Ishikawa (cell line): ENCODE measurements around the gene FHIT.

Source experiments
- CEBPB ChIP-seq: IDR thresholded peaks from 2 replicates; pipeline ENCODE4 v1.6.1; 2012
- CREB1 ChIP-seq: IDR thresholded peaks from 2 replicates; pipeline ENCODE4 v1.6.1; 2012; ENCODE audit warnings: low read depth
- EGR1 ChIP-seq: IDR thresholded peaks from 2 replicates; pipeline ENCODE4 v1.6.1; 2012
- EP300 ChIP-seq: IDR thresholded peaks from 2 replicates; pipeline ENCODE4 v1.6.1; 2012; ENCODE audit warnings: borderline replicate concordance
- FOXM1 ChIP-seq: IDR thresholded peaks from 2 replicates; pipeline ENCODE4 v1.6.1; 2012; ENCODE audit warnings: low read depth, borderline replicate concordance
- MAX ChIP-seq: IDR thresholded peaks from 2 replicates; pipeline ENCODE4 v1.6.1; 2012
- NFIC ChIP-seq: IDR thresholded peaks from 2 replicates; pipeline ENCODE4 v1.6.1; 2012
- RAD21 ChIP-seq: IDR thresholded peaks from 2 replicates; pipeline ENCODE4 v1.6.1; 2012; ENCODE audit warnings: low read depth
- REST ChIP-seq: IDR thresholded peaks from 2 replicates; pipeline ENCODE4 v1.6.1; 2012; ENCODE audit warnings: low read depth, mild to moderate bottlenecking
- TAF1 ChIP-seq: IDR thresholded peaks from 2 replicates; pipeline ENCODE4 v1.6.1; 2012; ENCODE audit warnings: low read depth, mild to moderate bottlenecking
- TCF12 ChIP-seq: IDR thresholded peaks from 2 replicates; pipeline ENCODE4 v1.6.1; 2012; ENCODE audit warnings: low read depth
- TEAD4 ChIP-seq: IDR thresholded peaks from 2 replicates; pipeline ENCODE4 v1.6.1; 2012
- USF1 ChIP-seq: IDR thresholded peaks from 2 replicates; pipeline ENCODE4 v1.6.1; 2012
- YY1 ChIP-seq: IDR thresholded peaks from 2 replicates; pipeline ENCODE4 v1.6.1; 2012; ENCODE audit warnings: low read depth
- ZBTB7A ChIP-seq: IDR thresholded peaks from 2 replicates; pipeline ENCODE4 v1.6.1; 2012; ENCODE audit warnings: low read depth

The FHIT gene

GRCh38 chr3:59813148-59813538 lies 1438.1 kb downstream of the FHIT start:
- no peak for TF ChIP-seq FOXM1
- TF ChIP-seq NFIC, result no peak
- TF ChIP-seq TEAD4, result no peak
- TF ChIP-seq RAD21, result no peak
- no peak for TF ChIP-seq EGR1
- TF ChIP-seq CEBPB, result no peak
- TF ChIP-seq REST, result no peak
- no peak for TF ChIP-seq YY1
- no peak for TF ChIP-seq CREB1
- TF ChIP-seq TAF1, result no peak
- TF ChIP-seq USF1, result no peak
- no peak for TF ChIP-seq MAX
- no peak for TF ChIP-seq ZBTB7A
- TF ChIP-seq EP300, result no peak
- TF ChIP-seq TCF12, result no peak

- TF ChIP-seq RAD21 (no peak), EGR1 (no peak), ZBTB7A (no peak), TEAD4 (no peak), NFIC (no peak), TCF12 (no peak), CEBPB (no peak), MAX (no peak), EP300 (no peak), TAF1 (no peak), YY1 (no peak), REST (no peak), CREB1 (no peak), USF1 (no peak), FOXM1 (no peak)
Observed at GRCh38 chr3:59812237-59813147, 1438.8 kb downstream of the FHIT start.

GRCh38 chr3:59811160-59811559 lies 1440.1 kb downstream of the FHIT start:
- no peak for TF ChIP-seq EGR1
- TF ChIP-seq YY1, result no peak
- TF ChIP-seq REST, result no peak
- TF ChIP-seq TAF1, result no peak
- no peak for TF ChIP-seq TCF12
- no peak for TF ChIP-seq NFIC
- TF ChIP-seq USF1, result no peak

- no peak for TF ChIP-seq RAD21
- no peak for TF ChIP-seq CEBPB
- no peak for TF ChIP-seq TCF12
- no peak for TF ChIP-seq REST
- no peak for TF ChIP-seq ZBTB7A
- no peak for TF ChIP-seq MAX
- no peak for TF ChIP-seq FOXM1
- TF ChIP-seq TAF1, result no peak
- no peak for TF ChIP-seq CREB1
- TF ChIP-seq TEAD4, result no peak
- TF ChIP-seq NFIC, result no peak
- no peak for TF ChIP-seq EP300
- TF ChIP-seq EGR1, result no peak
Observed at GRCh38 chr3:59810606-59811005, 1440.6 kb downstream of the FHIT start.
